GM23338 (cell line): ENCODE measurements around the gene PDK4. TPM values are rescaled to one million over a fixed set of nuclear protein-coding genes. Genes with fewer than 3 reads are reported as not detected.

Experiments used
- ATAC-seq: fragments of 200-7000 bp; cut with Tn5 transposase; 3 replicates; pipeline ENCODE4 v1.9.1; 2020
- DNase-seq: peaks from one replicate; pipeline ENCODE4 v3.0.0-alpha.2; 2015; ENCODE audit warnings: low spot score
- H2AFZ ChIP-seq: fragments of 200-600 bp; sonication (generic); 2 replicates; pipeline ENCODE4 v1.8.0; 2016; ENCODE audit warnings: antibody characterized with exemption, mild to moderate bottlenecking, moderate library complexity
- H3F3A ChIP-seq: fragments of 200-600 bp; sonication (generic); replicated peaks from 2 replicates; pipeline ENCODE4 v1.8.0; 2017; ENCODE audit warnings: antibody characterized with exemption, mixed run types, low read depth
- H3K27ac ChIP-seq: fragments of 200-600 bp; sonication (generic); 2 replicates; pipeline ENCODE4 v1.6.1; 2016; ENCODE audit warnings: low read depth
- H3K27me3 ChIP-seq: fragments of 200-600 bp; sonication (generic); 2 replicates; pipeline ENCODE4 v1.8.0; 2016; ENCODE audit warnings: mild to moderate bottlenecking, mixed run types, moderate library complexity; ENCODE audit not compliant: insufficient read depth
- H3K36me3 ChIP-seq: fragments of 200-600 bp; sonication (generic); 2 replicates; pipeline ENCODE4 v1.8.0; 2016; ENCODE audit warnings: mild to moderate bottlenecking; ENCODE audit not compliant: insufficient read depth
- H3K4me1 ChIP-seq: fragments of 200-600 bp; sonication (generic); 2 replicates; pipeline ENCODE4 v1.8.0; 2016; ENCODE audit warnings: mild to moderate bottlenecking, moderate library complexity; ENCODE audit not compliant: insufficient read depth
- H3K4me2 ChIP-seq: fragments of 200-600 bp; sonication (generic); 2 replicates; pipeline ENCODE4 v1.7.1; 2017; ENCODE audit warnings: mixed run types
- H3K4me3 ChIP-seq: fragments of 200-600 bp; sonication (generic); 2 replicates; pipeline ENCODE4 v1.6.1; 2016; ENCODE audit warnings: mixed run types
- H3K79me2 ChIP-seq: fragments of 200-600 bp; sonication (generic); replicated peaks from 2 replicates; pipeline ENCODE4 v1.8.0; 2017; ENCODE audit warnings: mild to moderate bottlenecking; ENCODE audit not compliant: insufficient read depth
- H3K9me2 ChIP-seq: fragments of 200-600 bp; sonication (generic); 2 replicates; pipeline ENCODE4 v1.8.0; 2017; ENCODE audit not compliant: insufficient read depth
- H4K20me1 ChIP-seq: fragments of 200-600 bp; sonication (generic); replicated peaks from 2 replicates; pipeline ENCODE4 v1.8.0; 2017; ENCODE audit warnings: mild to moderate bottlenecking; ENCODE audit not compliant: insufficient read depth
- H3K27ac Mint-ChIP-seq: 2 replicates; pipeline ENCODE4 v1.8.0; 2020; ENCODE audit warnings: inconsistent platforms, mild to moderate bottlenecking, moderate library complexity, mixed read lengths
- H3K27me3 Mint-ChIP-seq: 3 replicates; pipeline ENCODE4 v1.8.0; 2022; ENCODE audit warnings: low read depth, mild to moderate bottlenecking, moderate library complexity, mixed read lengths, inconsistent platforms; ENCODE audit not compliant: insufficient read depth, poor library complexity
- H3K36me3 Mint-ChIP-seq: 3 replicates; pipeline ENCODE4 v1.8.0; 2021; ENCODE audit warnings: low read depth, mild to moderate bottlenecking, inconsistent platforms, moderate library complexity, mixed read lengths
- H3K4me1 Mint-ChIP-seq: 3 replicates; pipeline ENCODE4 v1.8.0; 2020; ENCODE audit warnings: mild to moderate bottlenecking, inconsistent platforms, mixed read lengths
- H3K4me3 Mint-ChIP-seq: 3 replicates; pipeline ENCODE4 v1.8.0; 2021; ENCODE audit warnings: moderate library complexity, mild to moderate bottlenecking, inconsistent platforms, mixed read lengths
- H3K9me3 Mint-ChIP-seq: 3 replicates; pipeline ENCODE4 v1.8.0; 2020; ENCODE audit warnings: moderate library complexity, mild to moderate bottlenecking, inconsistent platforms, mixed read lengths
- CREB1 ChIP-seq: fragments of 250-450 bp; sonication (Bioruptor Pico); IDR thresholded peaks from 2 replicates; pipeline ENCODE4 v1.5.0; 2020; ENCODE audit warnings: low read depth, mild to moderate bottlenecking, moderate library complexity
- CTCF ChIP-seq, 2 experiments: fragments of 200-600 bp in 1 of 2; sonication (generic) in 1 of 2; conservative IDR thresholded peaks; 2 replicates each; pipeline versions ENCODE4 v1.5.1 to v1.6.1; 2016 to 2017; ENCODE audit warnings: antibody characterized with exemption in 2 of 2, low read depth in 2 of 2, mild to moderate bottlenecking in 2 of 2, moderate library complexity in 1 of 2
- EZH2 ChIP-seq: fragments of 200-600 bp; sonication (generic); IDR thresholded peaks from one replicate; pipeline ENCODE4 v1.8.0; 2017; ENCODE audit warnings: antibody characterized with exemption, mild to moderate bottlenecking, low read depth; ENCODE audit not compliant: unreplicated experiment
- EZH2phosphoT487 ChIP-seq: fragments of 200-600 bp; sonication (generic); IDR thresholded peaks from one replicate; pipeline ENCODE4 v1.8.1; 2018; ENCODE audit warnings: antibody characterized with exemption; ENCODE audit not compliant: unreplicated experiment
- JUNB ChIP-seq: IDR thresholded peaks from one replicate; pipeline ENCODE4 v1.6.1; 2016; ENCODE audit warnings: antibody characterized with exemption; ENCODE audit not compliant: unreplicated experiment
- NANOG ChIP-seq: IDR thresholded peaks from 2 replicates; pipeline ENCODE4 v1.6.1; 2016; ENCODE audit warnings: antibody characterized with exemption, borderline replicate concordance
- POLR2AphosphoS5 ChIP-seq: IDR thresholded peaks from 2 replicates; pipeline ENCODE4 v1.6.1; 2016; ENCODE audit warnings: antibody characterized with exemption, low read depth
- REST ChIP-seq: IDR thresholded peaks from one replicate; pipeline ENCODE4 v1.6.1; 2018; ENCODE audit warnings: antibody characterized with exemption; ENCODE audit not compliant: unreplicated experiment
- STAT1 ChIP-seq: IDR thresholded peaks from one replicate; pipeline ENCODE4 v1.6.1; 2016; ENCODE audit warnings: antibody characterized with exemption; ENCODE audit not compliant: unreplicated experiment
- ZNF114 ChIP-seq: fragments of 250-450 bp; sonication (Bioruptor Pico); IDR thresholded peaks from 2 replicates; pipeline ENCODE4 v1.5.0; 2020; ENCODE audit warnings: mild to moderate bottlenecking, moderate library complexity
- ZNF331 ChIP-seq: fragments of 250-450 bp; sonication (Bioruptor Pico); IDR thresholded peaks from 2 replicates; pipeline ENCODE4 v1.5.0; 2020; ENCODE audit warnings: low read depth, mild to moderate bottlenecking, moderate library complexity
- polyA plus RNA-seq: library from polyadenylated mRNA; unstranded; fragments of >200 nt; fragmentation: Nextera tagmentation; extraction: Ambion mirVana; gene quantifications from 2 replicates; pipeline ENCODE4 v1.2.1, GENCODE V29; 2016
- total RNA-seq: library from RNA; depleted of rRNA; stranded (reverse); fragments of >200 nt; shearing (Covaris generic); gene quantifications from 2 replicates; pipeline ENCODE4 v1.2.3, GENCODE V29; 2014
- TF ChIP-seq, protein P1 (sequence below): IDR thresholded peaks from 2 replicates; pipeline ENCODE4 v1.6.1; 2016; ENCODE audit warnings: antibody characterized with exemption

The PDK4 gene
- total and polyA plus RNA-seq, 2 experiments from 2014 or later: 0.32 TPM; not detected in 1

- Histone ChIP-seq H3K27me3 (no peaks in the 10 kb centered on the region), H3K27ac (no peak overlapping the region), H3K4me1 (no peaks in the 10 kb centered on the region), H3F3A (no peaks in the 10 kb centered on the region), H2AFZ (no peak overlapping the region), H3K9me2 (0 out of 2 replicates have a peak, but pooled peaks cover 3% of the 10 kb centered on the region), H3K79me2 (no peaks in the 10 kb centered on the region), H3K36me3 (no peaks in the 10 kb centered on the region), H3K4me2 (no peak overlapping the region), H3K4me3 (no peak overlapping the region), H4K20me1 (no peaks in the 10 kb centered on the region)
- Mint-ChIP-seq H3K4me3 (no peak overlapping the region), H3K36me3 (no peaks in the 10 kb centered on the region), H3K9me3 (peaks cover 4% of the 10 kb centered on the region; the same call in 1 of the 3 replicates), H3K27ac (no peak overlapping the region), H3K4me1 (no peaks in the 10 kb centered on the region), H3K27me3 (no peaks in the 10 kb centered on the region)
- DNase-seq (no peak), ATAC-seq (no peak)
- TF ChIP-seq EZH2: no peak
- no peak for TF ChIP-seq NANOG
- no peak for TF ChIP-seq ZNF331 (CRISPR knock-in tag)
- no peak for TF ChIP-seq ZNF114 (CRISPR knock-in tag)
- TF ChIP-seq JUNB: no peak
- TF ChIP-seq CTCF (conservative IDR thresholded peaks at IDR 0.05; ENCODE audit: low read depth in 2 of 2): no peak
- no peak for TF ChIP-seq STAT1
- TF ChIP-seq POLR2AphosphoS5: no peak
- no peak for TF ChIP-seq CREB1
- no peak for TF ChIP-seq EZH2phosphoT487
Observed at GRCh38 chr7:95550546-95550945, 45.8 kb downstream of the PDK4 start.

GRCh38 chr7:95549818-95550529 lies 46.3 kb downstream of the PDK4 start:
- no peaks in the 10 kb centered on the region for H3K27me3 ChIP-seq
- Mint-ChIP-seq H3K27me3 (no peaks in the 10 kb centered on the region), H3K4me3 (no peak overlapping the region), H3K4me1 (no peaks in the 10 kb centered on the region), H3K36me3 (no peaks in the 10 kb centered on the region), H3K27ac (no peak overlapping the region), H3K9me3 (peaks cover 4% of the 10 kb centered on the region; the same call in 1 of the 3 replicates)
- no peak for ATAC-seq
- no peak for DNase-seq
- H4K20me1 ChIP-seq: no peaks in the 10 kb centered on the region
- H3K79me2 ChIP-seq: no peaks in the 10 kb centered on the region
- H3F3A ChIP-seq: no peaks in the 10 kb centered on the region
- no peaks in the 10 kb centered on the region for H3K36me3 ChIP-seq
- H3K4me2 ChIP-seq: no peak overlapping the region
- H3K27ac ChIP-seq: no peak overlapping the region
- no peak overlapping the region for H3K4me3 ChIP-seq
- H3K9me2 ChIP-seq: 0 out of 2 replicates have a peak, but pooled peaks cover 3% of the 10 kb centered on the region
- no peaks in the 10 kb centered on the region for H3K4me1 ChIP-seq
- H2AFZ ChIP-seq: peak overlapping the region; percentile 29; the same call in 1 of the 2 replicates
- TF ChIP-seq, protein P1, sequence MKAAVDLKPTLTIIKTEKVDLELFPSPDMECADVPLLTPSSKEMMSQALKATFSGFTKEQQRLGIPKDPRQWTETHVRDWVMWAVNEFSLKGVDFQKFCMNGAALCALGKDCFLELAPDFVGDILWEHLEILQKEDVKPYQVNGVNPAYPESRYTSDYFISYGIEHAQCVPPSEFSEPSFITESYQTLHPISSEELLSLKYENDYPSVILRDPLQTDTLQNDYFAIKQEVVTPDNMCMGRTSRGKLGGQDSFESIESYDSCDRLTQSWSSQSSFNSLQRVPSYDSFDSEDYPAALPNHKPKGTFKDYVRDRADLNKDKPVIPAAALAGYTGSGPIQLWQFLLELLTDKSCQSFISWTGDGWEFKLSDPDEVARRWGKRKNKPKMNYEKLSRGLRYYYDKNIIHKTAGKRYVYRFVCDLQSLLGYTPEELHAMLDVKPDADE: no peak
- TF ChIP-seq REST (no peak), POLR2AphosphoS5 (no peak), STAT1 (no peak), JUNB (no peak), NANOG (no peak), EZH2phosphoT487 (no peak), ZNF114 (CRISPR knock-in tag) (no peak), ZNF331 (CRISPR knock-in tag) (no peak)
